Vagina (tissue), 2 donors: Measurements from ENCODE around the gene DGLUCY. TPM values are rescaled to one million over a fixed set of nuclear protein-coding genes. Genes with fewer than 3 reads are reported as not detected.

ENCODE experiments used
- DNase-seq, 2 donors: peaks; one replicate each; pipeline ENCODE4 v3.0.0-alpha.2; 2017; ENCODE audit errors: extremely low spot score in 2 of 2
- H3K27ac ChIP-seq: fragments of 200-600 bp; sonication (generic); one replicate; pipeline ENCODE4 v1.5.1; 2019
- H3K27me3 ChIP-seq: fragments of 200-600 bp; sonication (generic); one replicate; pipeline ENCODE4 v1.5.1; 2019
- H3K36me3 ChIP-seq, 2 donors: fragments of 200-600 bp; sonication (generic); one replicate each; pipeline ENCODE4 v1.5.1; 2017 to 2019
- H3K4me1 ChIP-seq: fragments of 200-600 bp; sonication (generic); one replicate; pipeline ENCODE4 v1.5.1; 2019
- H3K4me3 ChIP-seq, 2 donors: fragments of 200-600 bp; sonication (generic); 1 replicate in 1 of 2; 2 replicates in 1 of 2; pipeline ENCODE4 v1.5.1; 2016 to 2019
- H3K9me3 ChIP-seq: fragments of 200-600 bp; sonication (generic); one replicate; pipeline ENCODE4 v1.5.1; 2019
- CTCF ChIP-seq, 3 experiments: fragments of 450-650 bp in 2 of 3; fragments of 200-600 bp in 1 of 3; sonication (generic) in 1 of 3; IDR thresholded peaks; one replicate each; pipeline ENCODE4 v1.5.1; 2017 to 2019; ENCODE audit warnings: antibody characterized with exemption in 3 of 3, mild to moderate bottlenecking in 2 of 3, moderate library complexity in 2 of 3
- POLR2A ChIP-seq, 2 donors: fragments of 450-650 bp; IDR thresholded peaks; one replicate each; pipeline ENCODE4 v1.6.1; 2017; ENCODE audit warnings: antibody characterized with exemption in 2 of 2, mild to moderate bottlenecking in 2 of 2, moderate library complexity in 2 of 2
- POLR2AphosphoS5 ChIP-seq, 2 donors: sonication (generic); formaldehyde crosslinking; IDR thresholded peaks; one replicate each; pipeline ENCODE4 v1.9.0; 2017; ENCODE audit warnings: antibody characterized with exemption in 2 of 2, mild to moderate bottlenecking in 2 of 2, low read depth in 1 of 2; ENCODE audit not compliant: insufficient read depth in 1 of 2
- intact Hi-C: fragments of 100-400 bp; cut with DNase I; formaldehyde crosslinking; loops from one replicate; pipeline ENCODE4 v1.15.1; 2023
- total RNA-seq: library from RNA; depleted of rRNA; stranded (reverse); fragments of >200 nt; gene quantifications from one replicate; pipeline ENCODE4 v1.2.3, GENCODE V29; 2016

The DGLUCY gene
- total RNA-seq, 1 donor from 2014 or later: 57.0 TPM

GRCh38 chr14:91115986-91116770, 2.3 kb downstream of the DGLUCY start:
- no peak for DNase-seq
- Histone ChIP-seq H3K27ac (peak overlapping the region; percentile 97), H3K4me1 (peaks cover 80% of the 10 kb centered on the region)

GRCh38 chr14:91116913-91117588, 3.2 kb downstream of the DGLUCY start:
- intact Hi-C loops: loop anchor here (5.0 kb wide), 1 partner anchor 50 kb away; no protein-coding TSS in a partner anchor
- TF ChIP-seq CTCF (IDR thresholded peaks at IDR 0.05): no peak
- TF ChIP-seq POLR2A (IDR thresholded peaks at IDR 0.05): no peak
- TF ChIP-seq POLR2AphosphoS5 (IDR thresholded peaks at IDR 0.05; ENCODE audit: insufficient read depth in 1 of 2, low read depth in 1 of 2): no peak
- no peak overlapping the region for H3K4me3 ChIP-seq

More at GRCh38 chr14:91115986-91116770, 2.3 kb downstream of the DGLUCY start:
- intact Hi-C loops: loop anchor here (5.0 kb wide), 1 partner anchor 49 kb away; no protein-coding TSS in a partner anchor
- TF ChIP-seq CTCF (IDR thresholded peaks at IDR 0.05): no peak
- Histone ChIP-seq H3K4me3 (peak overlapping the region; percentile 68 to 71), H3K27me3 (no peaks in the 10 kb centered on the region), H3K36me3 (no peaks in the 10 kb centered on the region), H3K9me3 (no peaks in the 10 kb centered on the region)

DNA sequence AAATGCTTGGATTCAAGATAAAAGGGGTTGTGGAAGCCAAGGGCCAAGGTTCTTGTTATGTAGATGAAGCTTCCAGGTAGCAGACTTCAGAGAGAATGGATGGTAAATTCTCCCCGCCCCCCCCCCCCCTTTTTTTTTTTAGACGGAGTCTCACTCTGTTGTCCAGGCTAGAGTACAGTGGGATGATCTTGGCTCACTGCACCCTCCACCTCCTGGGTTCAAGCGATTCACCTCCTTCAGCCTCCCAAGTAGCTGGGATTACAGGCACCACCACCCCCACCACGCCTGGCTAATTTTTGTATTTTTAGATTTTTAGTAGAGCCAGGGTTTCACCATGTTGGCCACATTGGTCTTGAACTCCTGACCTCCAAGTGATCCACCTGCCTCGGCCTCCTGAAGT, 4.1 kb downstream of the DGLUCY start:
- Histone ChIP-seq H3K27ac (no peak overlapping the region), H3K4me1 (peaks cover 79% of the 10 kb centered on the region)

More at GRCh38 chr14:91116913-91117588, 3.2 kb downstream of the DGLUCY start:
- Histone ChIP-seq H3K9me3 (no peaks in the 10 kb centered on the region), H3K4me1 (peaks cover 80% of the 10 kb centered on the region), H3K36me3 (no peaks in the 10 kb centered on the region), H3K27ac (peak overlapping the region; percentile 97), H3K27me3 (no peaks in the 10 kb centered on the region)
- DNase-seq: no peak

DNA sequence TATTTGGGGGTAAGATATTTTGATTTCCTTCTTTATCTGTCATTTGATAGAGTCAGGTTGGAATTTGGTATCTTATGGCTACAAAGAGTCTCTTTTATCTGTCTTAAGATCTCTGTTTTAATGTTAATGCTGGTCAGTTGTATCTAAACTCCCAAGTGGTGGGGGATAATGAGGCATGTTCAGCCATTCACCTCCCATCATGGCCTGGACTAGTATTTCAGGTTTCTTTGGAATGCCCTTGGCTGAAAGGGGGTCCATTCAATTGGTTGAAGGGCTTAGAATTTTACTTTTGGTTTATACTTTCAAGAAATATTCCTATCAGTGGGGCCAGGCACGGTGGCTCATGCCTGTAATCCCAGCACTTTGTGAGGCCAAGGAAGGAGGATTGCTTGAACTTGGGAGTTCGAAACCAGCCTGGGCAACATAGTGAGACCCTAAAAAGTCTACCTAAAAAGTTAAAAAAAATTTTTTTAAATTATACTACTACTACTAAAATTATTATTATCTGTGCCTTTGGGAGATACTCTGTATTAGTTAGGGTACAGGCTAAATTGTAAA, 4.7 kb downstream of the DGLUCY start:
- no peak for TF ChIP-seq POLR2A (IDR thresholded peaks at IDR 0.05)
- TF ChIP-seq POLR2AphosphoS5 (IDR thresholded peaks at IDR 0.05; ENCODE audit: insufficient read depth in 1 of 2, low read depth in 1 of 2): no peak
- no peak for TF ChIP-seq CTCF (IDR thresholded peaks at IDR 0.05)
- Histone ChIP-seq H3K27me3 (no peaks in the 10 kb centered on the region), H3K4me3 (no peak overlapping the region), H3K27ac (no peak overlapping the region), H3K36me3 (no peaks in the 10 kb centered on the region), H3K4me1 (peaks cover 77% of the 10 kb centered on the region), H3K9me3 (no peaks in the 10 kb centered on the region)
- DNase-seq: no peak
- intact Hi-C loops: loop anchor here (5.0 kb wide), 1 partner anchor 51 kb away; no protein-coding TSS in a partner anchor

More for the DNA sequence above, 4.1 kb downstream of the DGLUCY start:
- Histone ChIP-seq H3K36me3 (no peaks in the 10 kb centered on the region), H3K4me3 (no peak overlapping the region), H3K27me3 (no peaks in the 10 kb centered on the region), H3K9me3 (no peaks in the 10 kb centered on the region)
- no peak for DNase-seq
- TF ChIP-seq POLR2A (IDR thresholded peaks at IDR 0.05): no peak
- TF ChIP-seq POLR2AphosphoS5 (IDR thresholded peaks at IDR 0.05; ENCODE audit: insufficient read depth in 1 of 2, low read depth in 1 of 2): no peak
- TF ChIP-seq CTCF (IDR thresholded peaks at IDR 0.05): no peak
- intact Hi-C loops: loop anchor here (5.0 kb wide), 1 partner anchor 51 kb away; no protein-coding TSS in a partner anchor
